Measurements from ENCODE around the gene ACOT11. TPM values are rescaled to one million over a fixed set of nuclear protein-coding genes. Genes with fewer than 3 reads are reported as not detected.

The ACOT11 gene
- total RNA-seq, 1 experiment from 2014 or later: 25.7 TPM

DNA sequence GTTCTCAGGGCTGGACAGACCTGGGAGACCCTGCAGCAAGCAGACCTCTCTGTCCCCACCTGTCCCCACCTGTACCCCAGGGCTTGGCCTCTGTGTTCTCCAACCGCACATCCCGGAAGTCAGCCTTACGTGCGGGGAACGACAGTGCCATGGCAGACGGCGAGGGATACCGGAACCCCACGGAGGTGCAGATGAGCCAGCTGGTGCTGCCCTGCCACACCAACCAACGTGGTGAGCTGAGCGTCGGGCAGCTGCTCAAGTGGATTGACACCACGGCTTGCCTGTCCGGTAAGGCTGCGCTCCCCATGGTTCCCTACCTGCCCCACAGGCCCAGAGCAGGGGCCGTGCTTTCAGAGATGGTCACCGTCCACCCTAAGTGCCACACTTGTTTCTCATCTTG lies 36.5 kb downstream of the ACOT11 start:
- Histone ChIP-seq H3K9me3 (ENCODE audit: insufficient read depth, low read depth) (no peaks in the 10 kb centered on the region), H3F3A (ENCODE audit: insufficient read depth, low read depth) (no peaks in the 10 kb centered on the region), H3K4me1 (replicated peaks; ENCODE audit: insufficient read depth) (no peaks in the 10 kb centered on the region), H4K20me1 (ENCODE audit: insufficient read depth) (no peaks in the 10 kb centered on the region), H3K27ac (no peak overlapping the region), H3K79me2 (ENCODE audit: low read depth) (no peaks in the 10 kb centered on the region), H2AFZ (no peak overlapping the region), H3K27me3 (ENCODE audit: insufficient read depth, low read depth) (no peaks in the 10 kb centered on the region), H3K4me2 (no peak overlapping the region), H3K9me2 (ENCODE audit: insufficient read depth) (no peaks in the 10 kb centered on the region), H3K4me3 (no peak overlapping the region), H3K36me3 (ENCODE audit: low read depth) (no peaks in the 10 kb centered on the region)
- TF ChIP-seq CTCF (conservative IDR thresholded peaks at IDR 0.05) (no peak), EZH2 (IDR thresholded peaks at IDR 0.05; ENCODE audit: low read depth) (no peak)
- DNase-seq: no peak
- POLR2A ChIA-PET (ENCODE audit: unreplicated experiment): no interaction called here
- BruUV-seq (replicated peaks): no TSS peak
- intact Hi-C loops (cut with micrococcal nuclease; ENCODE audit: unreplicated experiment): no loop called here
- CTCF ChIA-PET: interaction anchor here (0.9 kb wide), 1 partner anchor 24 kb away, joined by 3 read pairs; no protein-coding TSS in a partner anchor

DNA sequence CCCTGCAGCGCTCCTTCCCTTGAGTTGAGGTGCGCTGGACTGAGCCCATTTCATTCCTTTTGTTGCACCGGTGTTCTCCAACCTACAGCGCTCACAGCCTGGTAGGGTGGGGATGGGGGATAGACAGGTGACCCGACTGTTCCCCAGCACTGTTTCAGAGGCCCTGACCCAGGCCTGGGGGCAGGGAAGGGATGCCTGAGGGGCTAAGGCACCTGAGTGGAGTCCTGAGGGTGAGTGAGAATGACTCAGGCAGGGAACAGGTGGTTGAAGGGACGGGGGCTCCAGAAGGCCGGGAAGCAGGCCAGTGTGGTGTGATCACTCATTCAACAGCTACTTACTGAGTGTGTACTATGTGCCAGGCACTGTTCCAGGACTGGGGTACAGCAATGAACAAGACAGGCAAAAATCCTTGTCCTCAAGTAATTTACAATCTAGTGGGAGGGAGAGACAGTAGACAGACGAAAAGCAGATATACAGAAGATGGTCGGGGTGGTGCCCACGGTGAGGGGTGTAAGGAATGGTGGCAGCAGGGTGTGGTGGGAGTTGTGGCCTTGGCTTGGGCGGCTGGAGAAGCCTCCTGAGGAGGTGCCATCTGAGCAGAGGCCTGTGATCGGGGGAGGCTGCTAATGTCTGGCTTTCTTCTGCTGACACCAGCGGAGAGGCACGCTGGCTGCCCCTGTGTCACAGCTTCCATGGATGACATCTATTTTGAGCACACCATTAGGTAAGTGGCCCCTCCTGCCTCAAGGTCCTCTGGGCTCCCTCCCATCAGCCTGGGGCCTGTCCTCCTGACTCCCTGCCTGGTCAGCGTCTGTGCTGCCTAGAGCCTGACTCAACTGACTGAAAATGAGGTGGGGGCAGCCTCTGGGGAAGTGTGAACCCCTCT lies 37.4 kb downstream of the ACOT11 start:
- no peak overlapping the region for H3K4me3 ChIP-seq
- no peak for DNase-seq
- H2AFZ ChIP-seq: no peak overlapping the region
- TF ChIP-seq CTCF (conservative IDR thresholded peaks at IDR 0.05) (no peak), EZH2 (IDR thresholded peaks at IDR 0.05; ENCODE audit: low read depth) (no peak)
- no peak overlapping the region for H3K4me2 ChIP-seq
- no peaks in the 10 kb centered on the region for H3K4me1 ChIP-seq (replicated peaks; ENCODE audit: insufficient read depth)
- ChIA-PET CTCF (no interaction called here), POLR2A (ENCODE audit: unreplicated experiment) (no interaction called here)
- H3K9me3 ChIP-seq (ENCODE audit: insufficient read depth, low read depth): no peaks in the 10 kb centered on the region
- intact Hi-C loops (cut with micrococcal nuclease; ENCODE audit: unreplicated experiment): no loop called here
- BruUV-seq (replicated peaks): no TSS peak
- H4K20me1 ChIP-seq (ENCODE audit: insufficient read depth): no peaks in the 10 kb centered on the region
- H3K36me3 ChIP-seq (ENCODE audit: low read depth): no peaks in the 10 kb centered on the region
- no peaks in the 10 kb centered on the region for H3F3A ChIP-seq (ENCODE audit: insufficient read depth, low read depth)
- no peaks in the 10 kb centered on the region for H3K9me2 ChIP-seq (ENCODE audit: insufficient read depth)
- no peaks in the 10 kb centered on the region for H3K79me2 ChIP-seq (ENCODE audit: low read depth)
- no peak overlapping the region for H3K27ac ChIP-seq
- no peaks in the 10 kb centered on the region for H3K27me3 ChIP-seq (ENCODE audit: insufficient read depth, low read depth)

- no peak overlapping the region for H3K4me2 ChIP-seq
- POLR2A ChIA-PET (ENCODE audit: unreplicated experiment): no interaction called here
- CTCF ChIA-PET: no interaction called here
Measured at GRCh38 chr1:54588377-54588776, 40.3 kb downstream of the ACOT11 start.

More at GRCh38 chr1:54588377-54588776, 40.3 kb downstream of the ACOT11 start:
- DNase-seq: no peak
- Histone ChIP-seq H3K4me3 (no peak overlapping the region), H4K20me1 (ENCODE audit: insufficient read depth) (no peaks in the 10 kb centered on the region), H3K4me1 (replicated peaks; ENCODE audit: insufficient read depth) (no peaks in the 10 kb centered on the region), H3K27ac (no peak overlapping the region), H3K79me2 (ENCODE audit: low read depth) (no peaks in the 10 kb centered on the region), H3K9me2 (ENCODE audit: insufficient read depth) (no peaks in the 10 kb centered on the region), H3K9me3 (ENCODE audit: insufficient read depth, low read depth) (no peaks in the 10 kb centered on the region), H3K36me3 (ENCODE audit: low read depth) (no peaks in the 10 kb centered on the region), H3K27me3 (ENCODE audit: insufficient read depth, low read depth) (no peaks in the 10 kb centered on the region), H3F3A (ENCODE audit: insufficient read depth, low read depth) (no peaks in the 10 kb centered on the region), H2AFZ (no peak overlapping the region)
- intact Hi-C loops (cut with micrococcal nuclease; ENCODE audit: unreplicated experiment): no loop called here
- BruUV-seq (replicated peaks): no TSS peak
- TF ChIP-seq CTCF (conservative IDR thresholded peaks at IDR 0.05) (no peak), EZH2 (IDR thresholded peaks at IDR 0.05; ENCODE audit: low read depth) (no peak)

Measured in PC-9 (cell line).